ENCODE measurements around the gene NOXO1. TPM values are rescaled to one million over a fixed set of nuclear protein-coding genes. Genes with fewer than 3 reads are reported as not detected.

Gene NOXO1
- total RNA-seq, 6 donors from 2014 or later: 2.1 to 5.4 (median 5.0) TPM; not detected in 1

- WGBS, 2 donors: 91 to 93% methylated on average over 26 to 45 of the region's 47 CpGs
- Histone ChIP-seq H3K27me3 (no peaks in the 10 kb centered on the region), H3K9me3 (no peaks in the 10 kb centered on the region), H3K27ac (no peak overlapping the region), H3K4me3 (no peak overlapping the region), H3K36me3 (peaks cover 30 to 60% (median 55%) of the 10 kb centered on the region in 4 donors), H3K4me1 (peaks cover 33 to 44% (median 38%) of the 10 kb centered on the region in 4 donors)
- no peak for ATAC-seq (ENCODE audit: low FRiP score in 2 of 2)
- peak in 1 of 2 donors; percentile 79 for DNase-seq
- TF ChIP-seq POLR2AphosphoS5 (IDR thresholded peaks at IDR 0.05): no peak
- no peak for TF ChIP-seq CTCF (IDR thresholded peaks at IDR 0.05)
- TF ChIP-seq POLR2A (IDR thresholded peaks at IDR 0.05): no peak
- TF ChIP-seq EP300 (IDR thresholded peaks at IDR 0.05): no peak
Measured at GRCh38 chr16:2002406-2003230, 21.3 kb upstream of the NOXO1 start.

GRCh38 chr16:2001456-2002355 is 20.4 kb upstream of the NOXO1 start:
- Histone ChIP-seq H3K4me3 (no peak overlapping the region), H3K36me3 (peaks cover 30 to 69% (median 58%) of the 10 kb centered on the region in 4 donors), H3K9me3 (no peaks in the 10 kb centered on the region), H3K4me1 (peaks cover 24 to 34% (median 30%) of the 10 kb centered on the region in 4 donors), H3K27ac (no peak overlapping the region), H3K27me3 (no peaks in the 10 kb centered on the region)
- peak in 1 of 2 donors; percentile 83 for DNase-seq
- TF ChIP-seq POLR2AphosphoS5 (IDR thresholded peaks at IDR 0.05) (no peak), POLR2A (IDR thresholded peaks at IDR 0.05) (no peak), CTCF (IDR thresholded peaks at IDR 0.05) (no peak), EP300 (IDR thresholded peaks at IDR 0.05) (no peak)
- ATAC-seq (ENCODE audit: low FRiP score in 2 of 2): no peak
- WGBS, 2 donors: 96 to 97% methylated on average over 30 to 52 of the region's 53 CpGs

- peaks cover 30 to 70% (median 59%) of the 10 kb centered on the region in 4 donors for H3K36me3 ChIP-seq
- H3K9me3 ChIP-seq: no peaks in the 10 kb centered on the region
- H3K4me3 ChIP-seq: no peak overlapping the region
- no peak overlapping the region for H3K27ac ChIP-seq
- ATAC-seq (ENCODE audit: low FRiP score in 2 of 2): no peak
- peak in 1 of 2 donors; percentile 75 for DNase-seq
- peaks cover 22 to 28% (median 26%) of the 10 kb centered on the region in 4 donors for H3K4me1 ChIP-seq
- WGBS, 2 donors: 97 to 98% methylated on average over 11 to 19 of the region's 19 CpGs
- TF ChIP-seq CTCF (IDR thresholded peaks at IDR 0.05): no peak
- no peak for TF ChIP-seq POLR2A (IDR thresholded peaks at IDR 0.05)
- no peak for TF ChIP-seq EP300 (IDR thresholded peaks at IDR 0.05)
- no peak for TF ChIP-seq POLR2AphosphoS5 (IDR thresholded peaks at IDR 0.05)
- no peaks in the 10 kb centered on the region for H3K27me3 ChIP-seq
Measured at GRCh38 chr16:2001035-2001434, 19.8 kb upstream of the NOXO1 start.

- Histone ChIP-seq H3K27ac (no peak overlapping the region), H3K9me3 (no peaks in the 10 kb centered on the region), H3K36me3 (peaks cover 30 to 70% (median 59%) of the 10 kb centered on the region in 4 donors), H3K27me3 (no peaks in the 10 kb centered on the region), H3K4me3 (no peak overlapping the region), H3K4me1 (peaks cover 15 to 17% (median 16%) of the 10 kb centered on the region in 4 donors)
- ATAC-seq (ENCODE audit: low FRiP score in 2 of 2) (no peak), DNase-seq (peak in 1 of 2 donors; percentile 72)
- TF ChIP-seq EP300 (IDR thresholded peaks at IDR 0.05) (no peak), POLR2AphosphoS5 (IDR thresholded peaks at IDR 0.05) (no peak), POLR2A (IDR thresholded peaks at IDR 0.05) (no peak), CTCF (IDR thresholded peaks at IDR 0.05) (no peak)
- 91 to 95% methylated on average over 14 to 21 of the region's 28 CpGs for WGBS, 2 donors
Measured at GRCh38 chr16:1999866-2000514, 18.7 kb upstream of the NOXO1 start.

Data from upper lobe of left lung (tissue), 6 donors.